LoVo (cell line): ENCODE results near the gene SLX9.
"Not testable (repeated sequence)": the region's sequence is repeated elsewhere in the genome, so short reads cannot be mapped to it uniquely, and the experiment has no call there.

Experiments
- DNase-seq: peaks from one replicate; pipeline ENCODE4 v3.0.0-alpha.2; 2016; ENCODE audit warnings: low spot score

The SLX9 gene

DNA sequence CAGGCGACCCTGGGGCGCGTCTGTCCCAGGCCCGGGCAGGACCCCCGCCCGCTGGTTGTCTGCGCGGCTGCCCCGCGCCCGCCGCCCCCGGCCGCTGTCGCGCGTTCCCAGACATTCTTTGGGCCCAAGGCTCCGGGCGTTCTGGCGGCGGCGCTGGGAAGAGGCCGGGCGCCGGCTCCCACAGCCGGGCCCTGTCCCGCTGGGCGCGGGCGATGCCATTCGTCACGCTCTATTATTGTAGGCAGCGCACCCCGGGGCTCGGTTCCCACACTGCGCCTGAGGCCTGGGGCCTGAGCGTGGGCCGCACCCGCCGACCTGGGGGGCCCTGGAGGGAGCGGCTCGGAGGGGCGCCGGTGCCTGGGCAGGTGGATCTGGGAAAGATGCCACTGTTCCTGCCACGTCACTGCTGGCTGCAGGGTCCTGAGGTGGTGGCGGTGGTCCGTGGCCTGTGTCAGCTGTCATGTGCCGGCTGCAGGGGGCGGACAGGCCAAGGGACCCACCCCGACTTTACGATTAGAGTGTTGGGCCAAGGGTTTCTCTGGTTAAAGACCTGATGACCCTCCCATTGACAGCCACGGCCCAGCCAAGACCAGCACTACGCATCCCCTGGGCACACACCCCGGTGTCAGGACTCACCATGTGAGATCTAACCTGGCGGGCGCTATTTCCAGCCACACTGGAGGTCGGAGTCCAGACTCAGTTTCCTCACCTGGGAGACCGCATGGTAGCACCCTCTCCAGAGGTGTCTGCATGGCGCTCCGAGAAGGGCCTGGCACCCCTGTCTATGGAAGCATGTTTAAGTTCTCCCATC lies 79.5 kb downstream of the SLX9 start:
- DNase-seq = no peak

DNA sequence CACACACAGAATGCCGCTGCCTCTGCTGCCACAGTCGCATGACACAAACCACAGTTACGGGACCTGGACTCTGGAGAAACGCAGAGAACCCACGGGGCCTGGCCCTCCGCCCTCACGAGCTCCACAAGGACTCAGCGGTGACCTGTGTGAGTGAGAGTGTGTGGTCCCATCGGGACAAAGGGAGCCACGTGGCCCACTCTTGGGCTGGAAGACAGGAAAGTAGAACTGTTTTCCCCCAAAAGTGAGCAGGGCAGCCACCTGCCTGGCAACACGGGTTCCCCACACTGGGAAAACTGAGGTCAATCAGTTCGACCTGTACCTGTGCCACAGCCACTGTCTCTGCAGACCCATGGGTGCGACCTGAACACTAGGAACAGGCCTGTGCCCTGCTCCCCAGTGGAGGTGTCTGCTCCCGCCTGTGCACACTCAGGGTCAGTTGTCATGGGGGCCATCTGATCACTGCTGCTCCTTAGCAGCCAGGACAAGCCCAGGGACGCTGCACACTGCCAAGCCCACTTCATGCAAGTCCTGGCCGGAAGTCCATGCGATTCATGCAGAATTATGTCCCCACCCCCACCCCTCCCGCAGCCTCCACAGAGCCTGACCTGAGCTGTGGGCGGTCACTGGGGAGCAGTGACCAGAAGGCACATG lies 80.2 kb downstream of the SLX9 start:
- no peak for DNase-seq

DNA sequence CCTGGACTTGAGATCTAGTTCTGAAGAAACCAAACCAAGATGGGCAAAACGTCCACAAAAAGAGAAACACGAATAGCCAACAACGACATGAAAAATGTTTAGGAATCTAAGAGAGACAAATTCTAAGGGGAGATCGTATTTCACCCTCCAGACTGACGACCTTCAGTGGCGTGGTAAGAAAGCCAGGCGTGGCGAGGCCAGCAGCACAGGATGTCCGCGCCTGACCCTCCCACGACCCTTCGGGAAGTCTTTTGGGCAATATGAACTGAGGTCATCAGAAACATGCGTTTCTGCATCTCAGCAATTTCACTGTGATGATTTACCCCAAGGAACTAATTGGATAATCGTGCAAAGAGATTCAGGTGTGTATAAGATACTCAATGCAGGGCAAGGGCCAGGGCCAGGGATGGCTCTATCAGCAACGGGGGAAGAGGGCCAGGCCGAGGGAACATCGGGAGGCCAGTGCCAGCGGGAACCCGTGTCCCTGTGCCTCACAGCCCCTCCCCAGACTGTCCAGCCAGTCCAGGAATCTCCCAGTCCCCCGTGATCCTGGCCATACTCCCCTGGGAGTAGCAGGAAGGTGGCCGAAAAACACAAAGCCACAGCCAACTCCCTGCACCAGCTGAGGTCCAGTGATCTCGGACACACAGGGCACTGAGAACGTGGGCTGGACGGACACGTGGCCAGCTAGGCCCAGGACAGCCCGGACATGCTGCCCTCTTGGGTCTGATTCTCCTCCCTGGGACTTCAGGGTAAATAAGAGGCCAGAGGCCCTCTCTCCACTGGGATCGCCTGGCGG lies 81.0 kb downstream of the SLX9 start:
- DNase-seq = no peak

DNA sequence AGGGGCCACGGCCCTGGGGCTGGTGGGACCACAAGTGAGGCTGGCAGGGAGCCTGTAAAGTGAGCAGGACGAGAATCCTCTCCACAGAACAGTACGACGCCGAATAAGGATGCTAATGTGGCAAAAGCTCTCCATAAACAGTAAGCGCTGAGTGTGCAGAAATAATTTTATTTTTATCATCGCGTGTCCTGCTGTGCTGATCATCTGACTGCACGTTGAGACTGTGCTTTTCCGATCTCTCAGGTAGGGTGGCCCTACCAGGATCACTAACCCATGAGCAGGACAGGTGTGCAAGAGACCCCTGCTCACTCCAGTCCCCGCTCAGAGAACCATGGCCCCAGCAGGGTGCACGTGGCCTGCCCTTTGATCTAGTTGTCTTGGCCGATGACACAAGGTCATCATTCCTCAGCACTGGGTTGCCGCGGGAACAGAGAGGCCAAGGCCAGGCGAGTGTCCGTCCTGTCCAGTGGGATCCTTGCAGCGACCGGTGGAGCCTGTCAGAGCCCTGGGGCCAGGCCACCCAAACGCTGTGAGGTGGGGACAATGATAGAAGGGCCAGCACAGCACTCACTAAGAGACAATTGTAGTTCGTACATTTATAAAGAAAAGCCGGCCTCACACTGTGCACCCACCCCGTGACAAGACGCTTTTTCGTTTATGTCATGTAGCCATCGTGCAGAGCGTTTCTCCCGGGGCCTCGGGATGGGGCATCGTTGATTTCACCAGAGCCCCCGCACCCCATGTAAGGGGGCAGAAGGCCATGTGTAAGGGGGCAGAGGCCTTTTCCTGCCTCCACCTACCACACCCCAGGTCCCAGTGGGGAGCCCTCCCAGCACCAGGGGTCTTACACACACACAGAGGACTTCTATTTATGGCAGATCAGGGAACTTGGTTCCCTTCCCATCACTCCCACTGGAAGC lies 81.9 kb downstream of the SLX9 start:
- no peak for DNase-seq

DNA sequence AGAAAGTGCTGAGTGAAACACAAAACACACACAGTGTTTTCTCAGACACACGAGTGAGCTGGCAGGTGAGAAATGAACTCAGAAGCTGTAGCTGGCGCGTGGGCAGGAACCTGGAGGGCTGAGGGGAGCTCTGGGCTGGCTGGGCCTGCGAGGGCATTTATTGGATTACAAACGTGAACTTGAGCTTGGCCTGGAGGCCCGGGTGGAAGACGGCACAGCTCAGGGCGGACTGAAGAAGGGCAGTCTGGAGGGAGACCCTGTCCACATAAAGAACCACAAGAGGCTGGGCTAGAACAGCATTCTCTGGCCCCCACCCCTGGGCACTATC lies 82.5 kb downstream of the SLX9 start:
- no peak for DNase-seq

DNA sequence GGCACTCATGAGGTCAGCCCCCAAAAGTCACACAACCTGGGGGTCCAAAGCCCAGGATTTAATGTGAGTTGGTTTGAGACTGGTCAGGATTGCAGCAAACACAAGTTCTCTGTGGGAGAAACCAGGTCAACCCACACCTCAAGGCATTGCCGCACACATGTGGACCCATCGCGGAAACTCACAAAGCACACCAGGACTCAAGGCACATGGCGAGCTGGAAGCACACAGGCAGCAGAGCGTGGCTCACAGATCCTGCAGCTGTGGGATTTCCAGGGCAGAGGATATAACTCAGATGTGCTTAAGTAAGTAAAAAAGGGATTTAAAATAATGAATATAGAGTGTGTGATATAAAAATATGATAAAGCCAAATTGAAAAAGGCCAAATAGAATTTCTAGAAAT lies 82.9 kb downstream of the SLX9 start:
- no peak for DNase-seq

DNA sequence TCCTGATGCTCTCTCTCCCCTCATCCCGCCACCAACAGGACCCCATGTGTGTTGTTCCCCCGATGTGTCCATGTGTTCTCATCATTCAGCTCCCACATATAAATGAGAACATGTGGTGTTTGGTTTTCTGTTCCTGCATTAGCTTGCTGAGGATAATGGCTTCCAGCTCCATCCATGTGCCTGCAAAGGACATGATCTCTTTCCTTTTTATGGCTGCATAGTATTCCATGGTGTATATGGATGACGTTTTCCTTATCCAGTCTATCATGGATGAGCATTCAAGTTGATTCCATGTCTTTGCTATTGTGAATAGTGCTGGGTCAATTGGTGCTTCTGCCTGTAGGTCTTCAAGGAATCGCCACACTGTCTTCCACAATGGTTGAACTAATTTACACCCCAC lies 84.7 kb downstream of the SLX9 start:
- DNase-seq = not testable (repeated sequence)

DNA sequence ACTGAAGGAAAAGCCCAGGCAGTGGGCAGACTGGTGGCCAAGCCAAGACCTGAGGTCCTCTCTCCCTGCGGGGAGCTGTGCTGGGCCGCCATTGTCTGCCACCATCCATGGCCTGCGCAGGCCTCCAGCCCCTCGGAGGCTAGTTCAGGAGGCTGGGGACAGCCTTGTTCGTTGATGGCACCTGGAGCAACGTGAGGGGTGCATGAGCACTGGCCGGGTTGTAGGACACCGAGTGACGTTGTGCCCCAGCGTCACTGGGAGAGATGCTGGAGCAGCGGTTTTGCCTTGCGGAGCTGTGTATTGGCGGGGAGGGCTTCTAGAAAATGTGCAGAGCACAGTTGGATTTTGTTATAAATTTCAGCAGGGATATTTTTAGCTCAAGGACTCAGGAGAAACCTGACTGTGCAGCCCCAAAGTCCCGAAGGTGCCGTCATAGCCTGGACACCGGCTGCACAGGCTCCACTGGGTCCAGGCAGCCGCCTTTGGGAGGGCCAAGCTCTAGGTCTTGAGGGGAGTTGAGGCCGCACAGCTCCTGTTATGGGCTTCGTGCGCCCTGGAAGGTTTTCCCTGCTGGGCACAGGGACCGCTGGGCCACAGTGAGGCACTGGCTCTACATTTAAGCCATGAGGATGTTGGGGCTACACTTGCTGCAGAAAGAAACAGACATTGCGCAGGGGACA lies 86.4 kb downstream of the SLX9 start:
- no peak for DNase-seq
